Ectodermal cell (in vitro differentiated cells): ENCODE results near the gene DLGAP3.
"Not testable (repeated sequence)": the region's sequence is repeated elsewhere in the genome, so short reads cannot be mapped to it uniquely, and the experiment has no call there.

Experiments
- H3K27ac ChIP-seq: 2 replicates; pipeline ENCODE4 v1.7.0; 2013; ENCODE audit warnings: mild to moderate bottlenecking, low read depth, low read length; ENCODE audit not compliant: insufficient read depth, poor library complexity, severe bottlenecking
- H3K27me3 ChIP-seq: 2 replicates; pipeline ENCODE4 v1.7.0; 2013; ENCODE audit warnings: mild to moderate bottlenecking, low read length; ENCODE audit not compliant: insufficient read depth, control insufficient read depth, poor library complexity, severe bottlenecking
- H3K36me3 ChIP-seq: one replicate; pipeline ENCODE4 v1.7.0; 2013; ENCODE audit warnings: low read length; ENCODE audit not compliant: control insufficient read depth, insufficient read depth
- H3K4me1 ChIP-seq: one replicate; pipeline ENCODE4 v1.7.0; 2013; ENCODE audit warnings: low read length; ENCODE audit not compliant: control insufficient read depth, insufficient read depth
- H3K4me3 ChIP-seq: 2 replicates; pipeline ENCODE4 v1.7.0; 2013; ENCODE audit warnings: low read depth, low read length, control low read depth; ENCODE audit not compliant: insufficient read depth
- H3K9me3 ChIP-seq: 2 replicates; pipeline ENCODE4 v1.7.0; 2013; ENCODE audit warnings: mild to moderate bottlenecking, low read length, moderate library complexity; ENCODE audit not compliant: control insufficient read depth
- WGBS, 2 experiments: methylation state at CpG; one replicate each; pipeline ENCODE4 v1.1.7; 2013; ENCODE audit warnings: missing lambda C conversion rate in 2 of 2; 5-methylcytosine and 5-hydroxymethylcytosine counted together

DLGAP3 gene

DNA sequence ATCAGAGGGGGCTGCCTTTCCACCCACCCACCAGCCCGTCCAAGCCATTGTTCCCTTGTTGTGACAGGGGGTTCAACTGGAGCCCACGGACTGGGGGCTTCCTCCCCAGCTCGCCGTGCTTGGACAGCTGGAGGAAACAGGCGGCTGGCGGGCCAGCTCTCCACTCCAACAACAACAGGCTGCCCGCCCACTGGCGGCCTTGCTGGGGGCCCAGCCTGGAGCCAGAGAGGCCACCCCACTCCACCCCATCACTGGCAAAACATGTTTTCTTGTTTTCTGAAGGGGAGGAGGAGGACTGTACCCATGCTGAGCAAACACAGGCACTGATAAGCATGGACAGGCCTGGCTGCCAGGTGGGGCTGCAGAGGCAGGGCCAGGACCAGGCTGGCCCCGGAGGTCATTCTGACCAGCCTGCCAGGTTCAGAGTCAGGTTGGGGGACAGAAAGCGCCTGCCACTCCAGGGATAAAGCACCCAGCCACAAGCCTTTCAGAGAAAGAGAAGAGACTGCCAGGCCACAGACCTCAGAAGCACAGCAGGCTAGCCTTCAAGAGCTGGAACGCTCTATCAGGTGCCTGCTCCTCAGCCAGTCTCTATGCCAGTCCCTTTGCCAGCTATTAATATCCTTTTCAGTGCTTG lies 103.9 kb downstream of the DLGAP3 start:
- Histone ChIP-seq H3K27ac (no peak overlapping the region), H3K27me3 (no peaks in the 10 kb centered on the region), H3K4me3 (no peak overlapping the region), H3K9me3 (no peaks in the 10 kb centered on the region), H3K36me3 (no peaks in the 10 kb centered on the region), H3K4me1 (no peaks in the 10 kb centered on the region)
- 86 to 89% methylated on average over 11 of the region's 11 CpGs for WGBS, 2 experiments

- no peak overlapping the region for H3K27ac ChIP-seq
- H3K4me3 ChIP-seq: no peak overlapping the region
- no peaks in the 10 kb centered on the region for H3K4me1 ChIP-seq
- no peaks in the 10 kb centered on the region for H3K9me3 ChIP-seq
- no peaks in the 10 kb centered on the region for H3K36me3 ChIP-seq
- 76 to 93% methylated on average over 3 of the region's 3 CpGs for WGBS, 2 experiments
- H3K27me3 ChIP-seq: no peaks in the 10 kb centered on the region
Observed at GRCh38 chr1:34824817-34825454, 104.5 kb downstream of the DLGAP3 start.

GRCh38 chr1:34822202-34822601 lies 107.2 kb downstream of the DLGAP3 start:
- no peaks in the 10 kb centered on the region for H3K27me3 ChIP-seq
- no peaks in the 10 kb centered on the region for H3K9me3 ChIP-seq
- no peaks in the 10 kb centered on the region for H3K36me3 ChIP-seq
- no peaks in the 10 kb centered on the region for H3K4me1 ChIP-seq
- no peak overlapping the region for H3K27ac ChIP-seq
- 86 to 100% methylated on average over 1 to 3 of the region's 3 CpGs for WGBS, 2 experiments
- H3K4me3 ChIP-seq: no peak overlapping the region

DNA sequence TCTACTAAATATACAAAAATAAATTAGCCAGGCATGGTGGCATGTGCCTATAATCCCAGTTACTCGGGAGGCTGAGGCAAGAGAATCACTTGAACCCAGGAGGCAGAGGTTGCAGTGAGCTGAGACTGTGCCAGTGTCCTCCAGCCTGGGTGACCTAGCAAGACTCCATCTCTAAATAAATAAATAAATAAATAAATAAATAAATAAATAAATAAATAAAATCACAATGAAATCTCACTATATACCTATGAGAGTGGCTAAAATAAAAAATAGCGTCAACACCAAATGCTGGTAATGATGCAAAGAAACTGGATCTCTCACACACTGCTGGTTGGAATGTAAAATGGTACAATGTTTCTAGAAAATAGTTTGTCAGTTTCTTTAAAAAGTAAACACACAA lies 110.6 kb downstream of the DLGAP3 start:
- not testable (repeated sequence) for H3K36me3 ChIP-seq, H3K9me3 ChIP-seq, H3K4me3 ChIP-seq, H3K27me3 ChIP-seq, H3K4me1 ChIP-seq, H3K27ac ChIP-seq
- 92 to 100% methylated on average over 1 to 2 of the region's 2 CpGs for WGBS, 2 experiments

DNA sequence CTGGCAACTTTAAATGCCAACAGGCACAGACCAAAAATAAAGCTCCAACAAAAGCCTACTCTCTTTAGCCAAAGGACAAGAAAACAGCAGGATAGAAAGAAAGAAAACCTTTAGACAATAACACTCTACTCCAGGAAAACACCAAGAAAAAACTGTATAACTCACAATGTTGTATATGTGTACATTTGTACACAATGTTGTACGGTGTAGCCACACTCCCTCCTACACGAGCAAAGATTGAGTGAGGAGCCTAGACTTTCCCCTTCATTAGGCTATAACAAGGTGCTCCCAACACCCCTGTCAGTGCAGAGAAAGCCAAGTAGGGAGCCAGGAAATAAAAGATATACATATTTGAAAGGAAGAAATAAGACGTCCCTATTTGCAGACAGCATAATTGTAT lies 112.7 kb downstream of the DLGAP3 start:
- 85% methylated on average over 3 of the region's 3 CpGs; no CpG with 5 or more reads in 1 of the 2 experiments for WGBS, 2 experiments
- H3K36me3 ChIP-seq: no peaks in the 10 kb centered on the region
- no peaks in the 10 kb centered on the region for H3K9me3 ChIP-seq
- no peaks in the 10 kb centered on the region for H3K27me3 ChIP-seq
- no peak overlapping the region for H3K27ac ChIP-seq
- H3K4me3 ChIP-seq: no peak overlapping the region
- H3K4me1 ChIP-seq: no peaks in the 10 kb centered on the region

DNA sequence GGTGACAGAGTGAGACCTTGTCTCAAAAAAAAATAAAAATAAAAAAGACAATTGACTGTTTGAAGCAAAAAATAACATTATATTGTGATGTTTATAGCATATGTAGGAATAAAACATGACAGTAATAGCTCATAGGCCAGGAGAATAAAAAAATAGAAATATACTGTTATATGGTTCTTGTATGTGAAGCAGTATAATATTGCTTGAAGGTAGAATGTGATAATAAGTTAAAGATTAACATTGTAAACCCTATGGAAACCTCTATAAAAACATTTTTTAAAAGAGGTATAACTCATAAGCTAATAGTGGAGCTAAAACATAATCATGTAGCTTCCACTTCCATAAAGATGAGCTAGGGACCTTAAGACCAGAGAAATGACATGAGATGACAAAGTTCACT lies 113.1 kb downstream of the DLGAP3 start:
- Histone ChIP-seq H3K27ac (no peak overlapping the region), H3K4me3 (no peak overlapping the region), H3K27me3 (no peaks in the 10 kb centered on the region), H3K9me3 (no peaks in the 10 kb centered on the region), H3K4me1 (no peaks in the 10 kb centered on the region), H3K36me3 (no peaks in the 10 kb centered on the region)
